Lung microvascular endothelial cell (primary cell): ENCODE measurements around the gene GSTM4. TPM values are rescaled to one million over a fixed set of nuclear protein-coding genes. Genes with fewer than 3 reads are reported as not detected.
"Not testable (repeated sequence)": the region's sequence is repeated elsewhere in the genome, so short reads cannot be mapped to it uniquely, and the experiment has no call there.

Source experiments
- DNase-seq, 2 donors: peaks; one replicate each; pipeline versions ENCODE4 v3.0.0 to v3.0.0-alpha.2; 2010; ENCODE audit warnings: low read depth in 2 of 2
- total RNA-seq: library from RNA; depleted of rRNA; stranded (reverse); fragments of >200 nt; gene quantifications from 2 replicates; pipeline ENCODE4 v1.2.1, GENCODE V29; 2014

GSTM4 gene
- total RNA-seq, 1 donor from 2014 or later = 0.40 TPM

GRCh38 chr1:109664671-109665070 is 8.8 kb downstream of the GSTM4 start:
- no peak for DNase-seq

GRCh38 chr1:109667452-109668122 is 11.7 kb downstream of the GSTM4 start, which contains the start of gene GSTM2:
TSS of gene GSTM2 (plus strand) at chr1:109668057. CDS start at chr1:109668116, 59 bp downstream.
- DNase-seq = peak; percentile 75 to 85

GRCh38 chr1:109668123-109668775 is 12.3 kb downstream of the GSTM4 start:
- DNase-seq = no peak

GRCh38 chr1:109669246-109669948 is 13.5 kb downstream of the GSTM4 start:
- DNase-seq = no peak

GRCh38 chr1:109669949-109670302 is 14.0 kb downstream of the GSTM4 start:
- DNase-seq = not testable (repeated sequence)

- no peak for DNase-seq
These were observed 15.2 kb downstream of the GSTM4 start for GRCh38 chr1:109671067-109671466.

- not testable (repeated sequence) for DNase-seq
These were observed 18.0 kb downstream of the GSTM4 start for GRCh38 chr1:109673861-109674260.

- not testable (repeated sequence) for DNase-seq
These were observed 20.9 kb downstream of the GSTM4 start for GRCh38 chr1:109676683-109677381.

- DNase-seq = no peak
These were observed 21.6 kb downstream of the GSTM4 start for GRCh38 chr1:109677459-109677858.

GRCh38 chr1:109678637-109679036 is 22.7 kb downstream of the GSTM4 start:
- not testable (repeated sequence) for DNase-seq

GRCh38 chr1:109684777-109685176 is 28.9 kb downstream of the GSTM4 start:
- DNase-seq = not testable (repeated sequence)

GRCh38 chr1:109685399-109685798 is 29.5 kb downstream of the GSTM4 start:
- not testable (repeated sequence) for DNase-seq

GRCh38 chr1:109685890-109686289 is 30.0 kb downstream of the GSTM4 start:
- DNase-seq = not testable (repeated sequence)

GRCh38 chr1:109687109-109687508 is 31.2 kb downstream of the GSTM4 start:
- not testable (repeated sequence) for DNase-seq

- peak; percentile 63 to 82 for DNase-seq
These were observed 32.0 kb downstream of the GSTM4 start, which contains the start of gene GSTM1 for GRCh38 chr1:109687641-109688499. TSS of gene GSTM1 (plus strand) at chr1:109687817. CDS start at chr1:109687874, 57 bp downstream.

GRCh38 chr1:109689844-109690405 is 34.0 kb downstream of the GSTM4 start:
- no peak for DNase-seq

- DNase-seq = no peak
These were observed 35.9 kb downstream of the GSTM4 start for GRCh38 chr1:109691759-109692158.

- not testable (repeated sequence) for DNase-seq
These were observed 38.5 kb downstream of the GSTM4 start for GRCh38 chr1:109694400-109694799.

- DNase-seq = not testable (repeated sequence)
These were observed 39.2 kb downstream of the GSTM4 start for GRCh38 chr1:109695138-109695537.

GRCh38 chr1:109697066-109697465 is 41.2 kb downstream of the GSTM4 start:
- DNase-seq = no peak
